Right forelimb (tissue), 1 donor: ENCODE measurements around the gene PNMA3.
"Not testable (repeated sequence)": the region's sequence is repeated elsewhere in the genome, so short reads cannot be mapped to it uniquely, and the experiment has no call there.

ENCODE experiments used
- DNase-seq: peaks from one replicate; pipeline ENCODE4 v3.0.0-alpha.2; 2018

Gene PNMA3

GRCh38 chrX:153055871-153056749, at the start of gene PNMA3:
TSS of gene PNMA3 (plus strand) at chrX:153056470. CDS start at chrX:153057056, 586 bp downstream.
- DNase-seq: peak; percentile 50

- not testable (repeated sequence) for DNase-seq
Measured at GRCh38 chrX:153017174-153017573, 39.1 kb upstream of the PNMA3 start.

- no peak for DNase-seq
Measured at GRCh38 chrX:153019166-153019565, 37.1 kb upstream of the PNMA3 start.

GRCh38 chrX:153026501-153026900, 29.8 kb upstream of the PNMA3 start:
- DNase-seq: not testable (repeated sequence)

GRCh38 chrX:153028487-153028886, 27.8 kb upstream of the PNMA3 start:
- not testable (repeated sequence) for DNase-seq

- DNase-seq: no peak
Measured at GRCh38 chrX:153029162-153029561, 27.1 kb upstream of the PNMA3 start.

- no peak for DNase-seq
Measured at GRCh38 chrX:153029875-153030274, 26.4 kb upstream of the PNMA3 start.

GRCh38 chrX:153030801-153031200, 25.5 kb upstream of the PNMA3 start:
- DNase-seq: no peak

- DNase-seq: peak; percentile 81
Measured at GRCh38 chrX:153032397-153033118, 23.7 kb upstream of the PNMA3 start.

GRCh38 chrX:153049093-153049492, 7.2 kb upstream of the PNMA3 start:
- no peak for DNase-seq

GRCh38 chrX:153052534-153052933, 3.7 kb upstream of the PNMA3 start:
- no peak for DNase-seq

GRCh38 chrX:153057281-153057680, 1.0 kb downstream of the PNMA3 start:
- DNase-seq: no peak

- no peak for DNase-seq
Measured at GRCh38 chrX:153059191-153060094, 3.2 kb downstream of the PNMA3 start.

GRCh38 chrX:153060095-153060445, 3.8 kb downstream of the PNMA3 start:
- DNase-seq: no peak

GRCh38 chrX:153061732-153062131, 5.5 kb downstream of the PNMA3 start:
- DNase-seq: no peak

- no peak for DNase-seq
Measured at GRCh38 chrX:153063315-153063714, 7.0 kb downstream of the PNMA3 start.

GRCh38 chrX:153064061-153064460, 7.8 kb downstream of the PNMA3 start:
- DNase-seq: no peak

GRCh38 chrX:153065389-153065788, 9.1 kb downstream of the PNMA3 start:
- DNase-seq: no peak

- DNase-seq: not testable (repeated sequence)
Measured at GRCh38 chrX:153066402-153066801, 10.1 kb downstream of the PNMA3 start.

GRCh38 chrX:153071909-153072583, 15.8 kb downstream of the PNMA3 start, which contains the start of gene PNMA6A:
TSS of gene PNMA6A (plus strand) at chrX:153072454. CDS start at chrX:153073063, 609 bp downstream.
- not testable (repeated sequence) for DNase-seq

- DNase-seq: not testable (repeated sequence)
Measured at GRCh38 chrX:153073331-153073730, 17.1 kb downstream of the PNMA3 start.

GRCh38 chrX:153074262-153074899, 18.1 kb downstream of the PNMA3 start:
- DNase-seq: no peak
